SU-DHL-6 (cell line): Measurements from ENCODE around the gene SDR39U1.

ENCODE experiments used
- H2AFZ ChIP-seq: fragments of 200-600 bp; sonication (generic); 2 replicates; pipeline ENCODE4 v1.6.1; 2014; ENCODE audit warnings: low read depth, mild to moderate bottlenecking, moderate library complexity, mixed read lengths, antibody characterized with exemption, low read length; ENCODE audit not compliant: severe bottlenecking
- H3F3A ChIP-seq: fragments of 200-600 bp; shearing (Covaris generic); 2 replicates; pipeline ENCODE4 v1.6.0; 2016; ENCODE audit warnings: antibody characterized with exemption, mild to moderate bottlenecking; ENCODE audit not compliant: insufficient read depth
- H3K27ac ChIP-seq: fragments of 200-600 bp; sonication (generic); 2 replicates; pipeline ENCODE4 v1.5.1; 2016; ENCODE audit warnings: low read depth, mild to moderate bottlenecking, low read length, moderate library complexity, mixed read lengths
- H3K27me3 ChIP-seq: fragments of 200-600 bp; sonication (generic), shearing (Covaris generic); 2 replicates; pipeline ENCODE4 v1.6.0; 2014; ENCODE audit warnings: mild to moderate bottlenecking, low read length
- H3K36me3 ChIP-seq: fragments of 200-600 bp; sonication (generic); 2 replicates; pipeline ENCODE4 v1.6.1; 2014; ENCODE audit warnings: mild to moderate bottlenecking, low read length, mixed read lengths
- H3K4me2 ChIP-seq: fragments of 300-600, 200-600 bp; shearing (Covaris generic), sonication (generic); 2 replicates; pipeline ENCODE4 v1.6.0; 2014; ENCODE audit warnings: low read length, low read depth, mild to moderate bottlenecking; ENCODE audit not compliant: poor library complexity, severe bottlenecking
- H3K4me3 ChIP-seq: fragments of 200-600 bp; sonication (generic); 2 replicates; pipeline ENCODE4 v1.5.1; 2014; ENCODE audit warnings: antibody characterized with exemption, low read length, mild to moderate bottlenecking, mixed read lengths; ENCODE audit not compliant: insufficient read depth, poor library complexity, severe bottlenecking
- H3K79me2 ChIP-seq: fragments of 200-600 bp; sonication (generic); 2 replicates; pipeline ENCODE4 v1.6.1; 2014; ENCODE audit warnings: mild to moderate bottlenecking, low read length, moderate library complexity; ENCODE audit not compliant: insufficient read depth
- H3K9ac ChIP-seq: fragments of 200-600 bp; sonication (generic); 2 replicates; pipeline ENCODE4 v1.7.0; 2014; ENCODE audit warnings: mild to moderate bottlenecking, low read length
- H3K9me2 ChIP-seq: fragments of 200-600 bp; sonication (generic); replicated peaks from 2 replicates; pipeline ENCODE4 v1.6.1; 2014; ENCODE audit warnings: low read length; ENCODE audit not compliant: insufficient read depth
- H3K9me3 ChIP-seq: fragments of 200-600 bp; sonication (generic); 2 replicates; pipeline ENCODE4 v1.6.1; 2014; ENCODE audit warnings: low read length, mixed read lengths; ENCODE audit not compliant: insufficient read depth
- H4K20me1 ChIP-seq: fragments of 200-600 bp; sonication (generic); 2 replicates; pipeline ENCODE4 v1.6.1; 2014; ENCODE audit warnings: low read depth, mild to moderate bottlenecking, antibody characterized with exemption, low read length, moderate library complexity, mixed read lengths
- EZH2phosphoT487 ChIP-seq: fragments of 200-600 bp; sonication (generic), shearing (Covaris generic); conservative IDR thresholded peaks from 2 replicates; pipeline ENCODE4 v1.6.1; 2018; ENCODE audit warnings: mild to moderate bottlenecking, antibody characterized with exemption, low read length, moderate library complexity, mixed read lengths
- TF ChIP-seq, protein P1 (sequence below): fragments of 200-600 bp; sonication (generic); IDR thresholded peaks from one replicate; pipeline ENCODE4 v1.5.1; 2017; ENCODE audit warnings: antibody characterized with exemption, mild to moderate bottlenecking, low read length, moderate library complexity; ENCODE audit not compliant: insufficient read depth, poor library complexity, severe bottlenecking

Gene SDR39U1

DNA sequence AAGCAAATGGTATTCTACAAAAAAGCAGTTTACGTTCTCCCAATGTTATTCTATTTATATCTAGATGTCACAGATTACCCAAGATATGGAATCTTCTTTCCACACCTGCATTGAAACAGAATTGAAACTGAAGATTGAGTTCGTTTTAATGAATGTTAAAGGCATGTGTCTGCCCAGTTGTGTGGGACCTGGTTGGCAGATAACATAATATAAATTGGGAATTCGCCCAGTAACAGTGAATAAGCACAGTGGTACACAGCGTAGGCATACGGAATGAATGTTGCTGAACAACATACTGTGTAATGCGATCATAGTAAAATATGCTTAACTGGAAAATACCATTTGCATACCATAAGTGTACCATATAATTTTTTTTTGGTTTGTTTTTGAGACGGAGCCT, 8.5 kb downstream of the SDR39U1 start:
- Histone ChIP-seq H3K36me3 (no peaks in the 10 kb centered on the region), H3K9ac (no peak overlapping the region), H3K9me2 (no peaks in the 10 kb centered on the region), H3K79me2 (no peaks in the 10 kb centered on the region), H3K4me3 (no peak overlapping the region), H2AFZ (no peak overlapping the region), H3K27me3 (no peaks in the 10 kb centered on the region), H3K27ac (no peak overlapping the region), H3K4me2 (no peak overlapping the region), H4K20me1 (no peaks in the 10 kb centered on the region), H3K9me3 (no peaks in the 10 kb centered on the region), H3F3A (peaks cover 6% of the 10 kb centered on the region; the same call in 1 of the 2 replicates)
- TF ChIP-seq, protein P1, sequence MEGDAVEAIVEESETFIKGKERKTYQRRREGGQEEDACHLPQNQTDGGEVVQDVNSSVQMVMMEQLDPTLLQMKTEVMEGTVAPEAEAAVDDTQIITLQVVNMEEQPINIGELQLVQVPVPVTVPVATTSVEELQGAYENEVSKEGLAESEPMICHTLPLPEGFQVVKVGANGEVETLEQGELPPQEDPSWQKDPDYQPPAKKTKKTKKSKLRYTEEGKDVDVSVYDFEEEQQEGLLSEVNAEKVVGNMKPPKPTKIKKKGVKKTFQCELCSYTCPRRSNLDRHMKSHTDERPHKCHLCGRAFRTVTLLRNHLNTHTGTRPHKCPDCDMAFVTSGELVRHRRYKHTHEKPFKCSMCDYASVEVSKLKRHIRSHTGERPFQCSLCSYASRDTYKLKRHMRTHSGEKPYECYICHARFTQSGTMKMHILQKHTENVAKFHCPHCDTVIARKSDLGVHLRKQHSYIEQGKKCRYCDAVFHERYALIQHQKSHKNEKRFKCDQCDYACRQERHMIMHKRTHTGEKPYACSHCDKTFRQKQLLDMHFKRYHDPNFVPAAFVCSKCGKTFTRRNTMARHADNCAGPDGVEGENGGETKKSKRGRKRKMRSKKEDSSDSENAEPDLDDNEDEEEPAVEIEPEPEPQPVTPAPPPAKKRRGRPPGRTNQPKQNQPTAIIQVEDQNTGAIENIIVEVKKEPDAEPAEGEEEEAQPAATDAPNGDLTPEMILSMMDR, result no peak
- TF ChIP-seq EZH2phosphoT487, result no peak

DNA sequence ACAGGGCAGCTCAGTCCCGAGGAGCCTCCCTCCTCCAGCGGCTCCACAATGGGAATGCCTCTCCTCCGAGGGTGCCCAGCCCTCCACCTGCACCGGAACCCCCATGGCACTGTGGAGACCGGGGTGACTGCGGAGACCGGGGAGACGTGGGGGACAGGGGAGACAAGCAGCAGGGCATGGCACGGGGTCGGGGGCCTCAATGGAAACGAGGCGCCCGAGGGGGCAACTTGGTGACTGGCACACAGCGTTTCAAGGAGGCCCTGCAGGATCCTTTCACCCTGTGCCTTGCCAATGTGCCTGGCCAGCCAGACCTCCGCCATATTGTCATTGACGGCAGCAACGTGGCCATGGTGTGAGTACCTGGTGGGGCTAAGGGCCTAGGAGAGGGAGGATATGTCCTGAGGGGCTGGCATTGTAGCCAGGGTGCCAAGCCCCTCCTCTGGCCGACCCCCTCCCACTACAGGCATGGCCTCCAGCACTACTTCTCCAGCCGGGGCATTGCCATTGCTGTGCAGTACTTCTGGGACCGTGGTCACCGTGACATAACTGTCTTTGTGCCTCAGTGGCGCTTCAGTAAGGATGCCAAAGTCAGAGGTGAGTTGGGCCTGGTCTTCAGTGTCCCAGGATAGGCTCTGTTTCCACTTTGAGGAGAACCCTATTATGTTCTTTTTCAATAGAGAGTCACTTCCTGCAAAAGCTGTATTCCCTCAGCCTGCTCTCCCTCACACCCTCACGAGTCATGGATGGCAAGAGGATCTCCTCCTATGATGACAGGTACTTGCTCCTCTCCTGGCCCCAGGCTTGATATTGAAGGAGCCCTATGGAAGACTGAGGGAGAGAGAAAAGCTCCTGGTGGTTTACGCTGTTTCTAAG, 10.1 kb downstream of the SDR39U1 start:
- TF ChIP-seq, protein P1, result no peak
- TF ChIP-seq EZH2phosphoT487, result no peak
- Histone ChIP-seq H3K27me3 (no peaks in the 10 kb centered on the region), H3K9ac (no peak overlapping the region), H3K36me3 (no peaks in the 10 kb centered on the region), H2AFZ (no peak overlapping the region), H3K4me3 (no peak overlapping the region), H4K20me1 (no peaks in the 10 kb centered on the region), H3K4me2 (no peak overlapping the region), H3K79me2 (no peaks in the 10 kb centered on the region), H3F3A (peaks cover 6% of the 10 kb centered on the region; the same call in 1 of the 2 replicates), H3K9me3 (no peaks in the 10 kb centered on the region), H3K9me2 (no peaks in the 10 kb centered on the region), H3K27ac (no peak overlapping the region)

DNA sequence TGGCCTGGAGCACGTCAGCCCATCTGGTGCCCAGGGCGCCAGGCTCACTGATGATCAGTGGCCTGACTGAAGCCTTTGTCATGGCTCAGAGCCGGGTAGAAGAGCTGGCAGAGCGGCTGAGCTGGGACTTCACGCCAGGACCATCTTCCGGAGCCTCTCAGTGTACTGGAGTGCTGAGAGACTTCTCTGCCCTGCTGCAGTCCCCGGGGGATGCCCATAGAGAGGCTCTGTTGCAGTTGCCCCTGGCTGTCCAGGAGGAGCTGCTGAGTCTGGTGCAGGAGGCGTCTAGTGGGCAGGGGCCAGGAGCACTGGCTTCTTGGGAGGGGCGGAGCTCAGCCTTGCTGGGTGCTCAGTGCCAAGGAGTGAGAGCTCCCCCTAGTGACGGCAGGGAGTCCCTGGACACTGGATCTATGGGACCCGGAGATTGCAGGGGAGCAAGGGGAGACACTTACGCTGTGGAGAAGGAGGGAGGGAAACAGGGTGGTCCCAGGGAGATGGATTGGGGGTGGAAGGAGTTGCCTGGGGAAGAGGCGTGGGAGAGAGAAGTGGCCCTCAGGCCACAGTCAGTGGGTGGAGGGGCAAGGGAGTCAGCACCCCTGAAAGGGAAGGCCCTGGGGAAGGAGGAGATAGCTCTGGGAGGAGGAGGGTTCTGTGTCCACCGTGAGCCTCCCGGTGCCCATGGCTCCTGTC, 10.9 kb downstream of the SDR39U1 start:
- Histone ChIP-seq H4K20me1 (no peaks in the 10 kb centered on the region), H3K79me2 (no peaks in the 10 kb centered on the region), H3K9me3 (no peaks in the 10 kb centered on the region), H3F3A (peaks cover 6% of the 10 kb centered on the region; the same call in 1 of the 2 replicates), H3K4me2 (peak overlapping the region; percentile 92), H3K27me3 (no peaks in the 10 kb centered on the region), H2AFZ (no peak overlapping the region), H3K4me3 (no peak overlapping the region), H3K27ac (peak overlapping the region; percentile 79), H3K9me2 (no peaks in the 10 kb centered on the region), H3K36me3 (no peaks in the 10 kb centered on the region), H3K9ac (peak overlapping the region; percentile 73)
- TF ChIP-seq, protein P1, result peak; percentile 98
- no peak for TF ChIP-seq EZH2phosphoT487
